Embryonic facial prominence (tissue), 1 donor: ENCODE data around the gene NPDC1.

Experiments used
- DNase-seq: peaks from one replicate; pipeline ENCODE4 v3.0.0-alpha.2; 2016; ENCODE audit errors: extremely low spot score

The NPDC1 gene, protein sequence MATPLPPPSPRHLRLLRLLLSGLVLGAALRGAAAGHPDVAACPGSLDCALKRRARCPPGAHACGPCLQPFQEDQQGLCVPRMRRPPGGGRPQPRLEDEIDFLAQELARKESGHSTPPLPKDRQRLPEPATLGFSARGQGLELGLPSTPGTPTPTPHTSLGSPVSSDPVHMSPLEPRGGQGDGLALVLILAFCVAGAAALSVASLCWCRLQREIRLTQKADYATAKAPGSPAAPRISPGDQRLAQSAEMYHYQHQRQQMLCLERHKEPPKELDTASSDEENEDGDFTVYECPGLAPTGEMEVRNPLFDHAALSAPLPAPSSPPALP

DNA sequence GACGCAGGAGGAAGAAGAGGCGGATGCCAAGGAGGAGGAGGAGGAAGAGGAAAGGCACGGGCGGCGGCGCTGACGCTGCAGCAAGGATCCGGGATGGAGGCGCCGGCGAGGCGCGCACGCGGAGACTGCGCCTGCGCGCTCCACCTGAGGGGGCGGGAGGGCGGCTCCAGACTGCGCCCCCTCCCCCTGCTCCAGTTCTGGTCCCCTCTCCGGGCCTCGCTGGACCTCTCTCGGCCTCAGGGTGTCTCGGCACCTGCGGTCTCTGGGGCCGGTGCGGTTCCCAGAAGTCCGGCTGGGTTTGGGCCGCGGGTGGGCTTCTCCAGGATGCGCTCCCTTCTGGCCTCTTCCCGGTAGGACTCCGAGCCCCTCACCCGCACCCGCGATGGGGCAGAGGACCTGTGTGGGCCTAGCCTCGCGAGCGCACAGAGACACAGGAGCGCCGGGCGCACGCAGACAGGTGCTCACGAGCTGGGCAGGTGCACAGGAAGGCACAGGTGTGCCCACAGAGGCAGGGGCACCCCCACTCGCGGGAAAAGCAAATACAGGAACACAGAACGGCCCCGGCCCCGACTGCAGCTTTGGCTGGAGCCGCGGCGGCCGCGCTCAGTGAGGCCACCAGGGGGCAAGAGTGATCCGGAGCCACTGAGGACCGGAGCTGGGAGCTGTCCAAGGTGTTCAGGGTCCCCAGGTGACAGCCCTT lies at the start of gene NPDC1:
TSS of gene NPDC1 (minus strand) at position 90 of the 700 bp plus-strand sequence. CDS start 188 bp downstream, outside the sequence.
- no peak for DNase-seq

DNA sequence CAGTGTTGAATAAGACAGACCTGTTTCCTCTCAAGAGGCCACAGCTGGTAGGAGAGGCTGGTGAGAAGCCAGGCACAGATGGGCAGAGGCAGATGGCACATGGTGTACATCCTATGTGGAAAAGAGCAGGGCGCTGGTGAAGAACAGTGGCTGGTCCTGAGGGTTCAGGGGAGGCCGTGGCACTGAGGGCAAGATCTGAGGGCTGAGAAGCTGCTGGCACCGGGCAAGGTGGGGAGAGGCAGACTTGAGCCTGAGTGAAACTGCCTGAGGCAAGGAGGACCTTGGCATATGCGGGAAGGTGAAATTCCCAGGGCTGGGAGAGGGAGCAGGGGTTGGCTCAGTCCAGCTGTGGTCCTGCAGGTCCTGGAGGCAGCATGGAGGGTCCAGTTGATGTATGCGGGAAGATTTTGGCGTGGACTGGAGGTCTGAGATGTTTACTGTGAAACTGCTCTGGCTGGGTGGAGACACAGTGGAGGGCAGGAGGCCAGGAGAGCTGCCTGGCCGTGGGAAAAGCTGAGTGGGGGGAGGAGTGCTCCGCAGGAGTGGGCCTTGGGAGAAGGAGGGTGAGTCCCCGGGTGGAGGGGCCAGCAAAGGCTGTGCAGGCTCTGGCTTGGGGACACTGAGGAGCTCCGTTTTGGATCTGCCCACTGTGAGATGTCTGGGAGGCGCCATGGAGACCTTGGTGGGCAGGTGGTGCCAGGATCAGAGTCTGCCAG lies 43.4 kb upstream of the NPDC1 start:
- no peak for DNase-seq

DNA sequence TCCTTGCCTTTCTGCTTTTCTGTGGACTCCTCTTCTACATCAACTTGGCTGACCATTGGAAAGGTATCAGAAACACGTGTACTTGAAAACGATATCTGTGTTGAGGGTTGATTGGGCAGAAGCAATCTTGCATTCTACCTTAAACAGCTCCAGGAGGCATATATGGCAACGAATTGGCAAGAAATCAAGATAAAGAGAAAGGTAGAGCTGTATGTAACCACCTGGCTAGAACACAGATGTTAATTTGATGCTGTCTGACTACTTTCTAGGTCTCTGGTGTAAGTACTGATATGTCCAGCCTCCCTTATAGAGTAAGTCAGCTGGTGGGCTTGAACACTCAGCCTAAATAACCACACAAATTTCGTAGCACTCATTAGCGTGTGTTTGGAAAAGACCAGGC lies 42.1 kb upstream of the NPDC1 start:
- no peak for DNase-seq

DNA sequence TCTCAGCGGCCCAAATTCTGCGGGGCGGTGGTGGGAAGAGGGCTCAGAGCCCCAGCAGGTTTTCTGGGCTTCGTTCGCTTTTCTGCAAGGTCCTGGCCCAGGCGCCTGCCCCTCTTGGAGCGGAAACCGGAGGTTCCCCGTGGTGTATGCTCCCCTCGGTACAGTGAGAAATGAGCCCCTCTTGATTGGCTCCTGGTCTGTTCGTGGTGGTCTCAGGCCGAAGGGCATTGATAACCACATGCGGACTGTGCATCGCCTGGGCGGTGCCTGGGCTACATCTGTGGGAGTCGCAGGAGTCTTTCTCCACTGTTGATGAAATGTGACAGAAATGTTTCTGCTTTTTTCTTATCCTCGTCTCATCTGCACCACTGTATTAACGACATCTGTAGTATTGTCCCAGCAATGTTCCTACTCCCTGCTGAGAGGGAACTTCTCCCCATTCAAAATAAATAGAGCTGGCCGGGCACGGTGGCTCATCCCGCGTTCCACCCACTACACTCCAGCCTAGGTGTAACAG lies 41.5 kb upstream of the NPDC1 start:
- no peak for DNase-seq

DNA sequence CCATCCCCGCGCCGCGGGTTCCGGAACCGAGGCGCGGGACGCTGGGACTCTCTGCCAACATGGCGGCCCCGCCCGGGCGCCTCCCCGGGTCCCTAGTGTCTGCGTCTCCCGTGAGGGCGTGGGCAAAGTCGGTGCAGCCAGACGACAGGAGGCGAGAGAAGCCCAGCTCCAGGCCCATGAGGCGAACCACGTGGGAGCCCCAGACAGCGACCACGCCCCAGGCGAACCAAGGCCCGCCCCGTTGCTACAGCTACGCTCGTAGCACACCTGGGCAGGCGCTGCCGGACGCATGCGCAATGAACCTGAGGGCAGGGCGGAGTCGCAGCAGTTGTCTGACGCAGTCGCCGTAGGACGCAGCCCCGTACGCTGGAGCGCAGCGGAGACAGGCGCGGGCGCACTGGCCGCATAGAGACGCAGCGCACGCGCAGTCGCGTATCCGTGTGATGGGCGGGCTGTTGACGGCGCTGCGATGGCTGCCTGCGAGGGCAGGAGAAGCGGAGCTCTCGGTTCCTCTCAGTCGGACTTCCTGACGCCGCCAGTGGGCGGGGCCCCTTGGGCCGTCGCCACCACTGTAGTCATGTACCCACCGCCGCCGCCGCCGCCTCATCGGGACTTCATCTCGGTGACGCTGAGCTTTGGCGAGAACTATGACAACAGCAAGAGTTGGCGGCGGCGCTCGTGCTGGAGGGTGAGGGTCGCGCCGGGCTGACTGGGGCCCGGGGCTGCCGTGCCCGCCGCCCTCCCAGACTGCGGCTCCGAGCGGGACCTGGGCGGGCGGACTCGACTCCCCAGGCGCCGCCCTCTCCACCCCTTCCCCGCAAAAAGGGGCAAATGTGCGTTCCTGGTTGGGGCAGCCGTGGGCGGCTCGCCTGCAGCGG lies 40.8 kb upstream of the NPDC1 start, which contains the start of gene MAN1B1:
TSS of gene MAN1B1 (plus strand) at position 455 of the 878 bp plus-strand sequence. CDS start at position 470, 15 bp downstream.
- DNase-seq = peak; percentile 91

DNA sequence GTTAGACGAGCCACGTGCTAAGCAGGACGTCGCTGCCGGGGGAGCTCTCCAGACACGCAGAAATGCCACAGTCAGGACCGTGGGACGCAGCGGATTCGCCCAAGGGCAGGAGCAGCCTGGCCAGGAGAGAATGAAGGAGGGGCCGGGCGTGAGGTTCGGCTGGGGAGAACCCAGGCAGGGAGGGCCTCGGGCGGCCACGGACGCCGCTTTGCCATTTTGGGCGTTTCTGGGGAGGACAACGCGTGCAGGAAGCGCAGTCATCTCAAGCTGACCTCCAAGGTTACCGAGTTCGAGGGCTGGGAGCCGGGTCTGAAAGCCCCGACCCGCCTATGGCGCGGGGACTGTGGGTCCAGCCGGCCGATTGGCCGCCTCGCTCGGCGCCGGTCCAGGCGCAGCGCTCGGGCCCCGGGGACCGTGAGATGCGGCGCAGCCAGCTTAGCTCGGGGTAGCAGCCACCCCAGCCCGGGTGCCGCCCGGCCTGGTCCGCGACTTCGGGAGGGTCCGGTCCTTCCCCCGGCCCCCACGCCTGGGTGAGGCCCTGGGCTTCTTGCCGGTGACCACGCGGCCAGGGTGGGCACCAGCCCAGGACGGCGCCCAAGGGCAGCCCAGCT lies 40.0 kb upstream of the NPDC1 start:
- no peak for DNase-seq

DNA sequence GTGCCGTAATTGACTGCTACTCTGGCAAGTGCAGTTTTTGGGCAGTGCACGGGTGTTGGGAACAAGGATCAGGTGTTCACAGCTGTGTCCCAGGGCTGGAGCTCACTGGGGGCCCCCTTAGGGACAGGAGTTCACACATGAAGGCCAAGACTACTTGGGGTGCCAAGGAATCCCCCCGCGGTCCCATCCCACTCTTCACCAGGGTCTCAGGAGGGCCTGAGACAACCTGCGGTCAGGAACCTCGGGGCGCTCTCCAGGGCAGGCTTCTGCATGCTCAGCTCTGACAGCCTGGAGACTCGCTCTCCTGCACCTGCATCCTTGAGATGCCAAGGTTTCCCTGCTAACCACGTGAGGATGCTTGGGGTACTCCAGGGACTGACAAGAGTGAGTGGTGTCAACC lies 38.5 kb upstream of the NPDC1 start:
- no peak for DNase-seq

DNA sequence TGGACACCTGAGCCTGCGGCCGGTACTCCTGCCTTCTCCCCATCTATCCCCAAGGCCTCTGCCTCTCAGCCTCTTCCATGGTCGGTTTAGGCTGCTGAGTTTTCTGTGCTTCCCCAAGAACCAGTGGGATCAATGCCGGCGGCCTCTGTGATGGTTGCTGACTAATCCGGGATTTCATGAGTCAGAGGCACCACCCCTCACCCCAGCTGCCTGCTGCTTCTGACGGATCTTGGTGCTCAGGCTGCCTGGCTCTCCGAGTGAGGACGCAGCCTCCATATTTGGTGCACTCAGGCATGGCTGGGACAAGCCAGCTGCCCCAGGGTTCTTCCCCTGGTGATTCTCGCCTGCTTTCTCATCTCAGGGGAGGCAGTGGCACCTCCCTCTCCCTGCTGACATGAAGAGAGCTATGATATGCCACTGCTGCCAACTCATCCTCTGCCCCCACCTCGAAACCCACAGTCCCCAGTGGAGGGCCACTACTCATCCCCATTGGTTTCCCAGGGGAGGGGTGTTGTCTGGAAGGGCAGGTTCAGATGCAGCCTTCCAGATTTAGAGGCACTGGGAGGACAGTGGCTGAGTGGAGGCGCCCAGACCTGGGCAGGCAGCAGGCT lies 37.5 kb upstream of the NPDC1 start:
- no peak for DNase-seq

DNA sequence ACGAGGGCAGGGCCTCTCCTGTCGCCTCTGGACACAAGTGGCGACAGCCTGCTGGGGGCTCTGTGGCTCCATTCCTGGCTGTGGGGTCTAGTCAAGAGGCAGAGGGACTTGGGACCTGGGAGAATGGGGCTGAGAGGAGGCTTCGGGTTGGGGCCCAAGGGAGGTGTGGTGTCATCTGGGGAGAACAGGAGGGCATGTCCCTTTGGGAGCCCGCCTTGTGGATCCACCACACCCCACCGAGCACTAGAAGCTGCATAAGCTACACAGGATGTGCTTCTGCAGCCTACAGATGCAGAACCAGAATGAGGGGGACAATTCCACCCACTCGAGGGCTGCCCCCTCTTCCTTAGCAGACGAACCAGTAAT lies 36.9 kb upstream of the NPDC1 start:
- no peak for DNase-seq

DNA sequence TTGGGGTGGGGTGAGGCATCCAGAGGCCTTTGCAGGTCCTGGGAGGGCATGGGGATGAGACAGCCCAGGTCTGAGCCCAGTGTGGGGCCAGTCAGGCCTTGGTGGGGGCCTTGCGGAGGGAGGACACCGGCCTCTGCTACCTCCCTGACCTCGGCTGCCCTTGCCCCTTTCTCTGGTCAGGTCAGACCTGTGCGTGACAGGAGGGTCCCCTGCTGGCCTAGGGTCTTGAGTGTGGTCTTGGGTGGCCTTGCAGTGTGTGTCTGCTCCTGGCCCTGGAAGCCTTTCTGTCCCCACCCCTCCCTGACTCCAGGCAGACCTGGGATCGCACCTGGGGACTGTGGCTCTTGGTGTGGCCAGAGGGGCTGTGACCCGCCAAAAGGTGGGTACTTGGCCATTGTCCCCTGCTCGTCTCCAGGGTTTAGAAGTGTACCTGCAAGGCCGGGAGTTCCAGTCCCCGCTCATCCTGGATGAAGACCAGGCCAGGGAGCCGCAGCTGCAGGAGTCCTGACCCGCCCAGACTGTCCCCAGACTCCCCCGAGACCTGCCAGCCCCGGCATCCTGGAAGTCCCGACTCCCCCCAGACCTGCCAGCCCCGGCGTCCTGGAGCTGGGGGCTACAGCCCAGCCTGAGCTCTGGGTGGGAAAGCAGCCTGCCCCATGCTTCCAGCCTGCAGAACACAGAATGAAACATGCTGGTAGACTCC lies 36.4 kb upstream of the NPDC1 start:
- no peak for DNase-seq

DNA sequence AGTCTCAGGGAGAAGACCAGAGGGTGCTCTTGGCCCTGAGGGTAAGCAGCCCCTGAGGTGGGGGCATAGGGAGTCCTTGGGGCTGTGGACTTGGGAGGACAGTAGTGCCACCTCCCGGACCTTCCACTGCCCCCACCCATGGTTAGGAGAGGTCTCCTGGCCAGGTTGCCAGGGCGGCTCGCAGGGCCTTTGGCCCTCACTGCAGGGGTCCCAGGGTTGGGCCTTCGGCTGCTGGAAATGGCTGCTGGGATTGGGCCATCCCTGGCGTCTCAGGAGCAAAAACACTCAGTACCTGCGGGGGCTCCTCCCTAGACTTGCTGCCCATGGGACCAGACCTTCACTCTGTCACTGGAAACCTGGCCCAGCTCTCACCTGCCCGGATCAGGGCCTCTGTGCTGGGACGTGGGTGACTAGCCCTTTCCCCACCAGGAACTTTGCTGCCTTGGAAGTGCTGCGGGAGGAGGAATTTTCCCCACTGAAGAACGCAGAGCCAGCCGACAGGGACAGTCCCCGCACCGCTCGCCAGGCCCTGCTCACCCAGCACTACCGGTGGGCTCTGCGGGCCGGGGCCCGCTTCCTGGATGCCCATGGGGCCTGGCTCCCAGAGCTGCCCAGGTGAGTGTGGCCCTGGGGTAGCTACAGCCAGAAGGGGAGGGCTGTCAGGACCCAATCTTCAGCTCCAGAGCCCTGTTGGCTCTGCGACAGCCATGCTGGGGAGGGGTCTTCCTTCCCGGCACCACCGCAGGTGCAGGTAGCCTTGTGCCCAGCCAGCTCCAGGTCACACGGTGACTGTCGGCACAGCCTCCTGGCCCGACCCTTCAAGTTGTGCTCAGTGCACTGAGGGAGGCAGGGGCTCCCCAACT lies 34.5 kb upstream of the NPDC1 start:
- DNase-seq = no peak

DNA sequence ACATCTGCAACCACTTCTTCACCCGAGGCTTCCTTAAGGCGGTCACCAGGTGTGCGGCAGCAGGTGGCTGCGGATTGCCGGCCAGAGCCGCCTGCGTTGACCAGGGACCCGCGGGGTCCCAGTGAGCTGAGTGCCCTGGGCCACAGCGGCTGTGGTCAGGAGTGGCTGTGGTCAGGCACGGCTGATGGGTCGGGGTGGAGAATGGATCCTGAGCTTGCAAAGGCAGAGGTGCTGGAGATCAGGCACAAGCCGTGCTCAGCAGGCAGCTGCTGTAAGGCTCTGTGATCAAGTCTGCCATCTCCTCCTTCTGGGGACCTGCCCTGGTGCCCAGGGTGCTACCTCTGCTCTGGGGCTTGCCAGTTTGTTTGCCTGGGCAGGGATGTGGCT lies 33.4 kb upstream of the NPDC1 start:
- no peak for DNase-seq

DNA sequence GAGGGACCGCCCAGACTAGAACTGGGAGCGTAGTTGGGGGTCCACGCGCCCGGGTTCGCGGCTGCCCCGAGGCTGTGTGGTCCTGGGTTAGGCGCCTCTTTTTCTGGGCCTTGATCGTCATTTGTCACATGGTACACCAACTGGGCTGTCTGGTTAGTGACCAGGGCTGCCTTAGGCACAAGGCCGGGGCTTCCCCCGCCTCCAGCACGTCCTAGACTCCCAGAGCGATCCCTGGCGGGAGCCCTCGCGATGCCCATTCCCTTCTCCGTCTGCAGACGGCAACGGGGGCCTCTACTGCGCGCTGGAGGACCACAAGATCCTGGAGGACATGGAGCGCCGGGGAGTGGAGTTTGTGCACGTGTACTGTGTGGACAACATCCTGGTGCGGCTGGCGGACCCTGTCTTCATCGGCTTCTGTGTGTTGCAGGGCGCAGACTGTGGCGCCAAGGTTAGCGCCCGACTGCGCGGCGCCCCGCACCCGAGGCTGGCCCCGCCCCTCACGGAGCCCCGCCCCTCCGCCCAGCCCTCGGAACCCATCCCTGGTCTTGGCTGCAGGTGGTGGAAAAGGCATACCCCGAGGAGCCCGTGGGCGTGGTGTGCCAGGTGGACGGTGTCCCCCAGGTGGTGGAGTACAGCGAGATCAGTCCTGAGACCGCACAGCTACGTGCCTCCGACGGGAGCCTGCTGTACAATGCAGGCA lies 32.9 kb upstream of the NPDC1 start:
- no peak for DNase-seq

DNA sequence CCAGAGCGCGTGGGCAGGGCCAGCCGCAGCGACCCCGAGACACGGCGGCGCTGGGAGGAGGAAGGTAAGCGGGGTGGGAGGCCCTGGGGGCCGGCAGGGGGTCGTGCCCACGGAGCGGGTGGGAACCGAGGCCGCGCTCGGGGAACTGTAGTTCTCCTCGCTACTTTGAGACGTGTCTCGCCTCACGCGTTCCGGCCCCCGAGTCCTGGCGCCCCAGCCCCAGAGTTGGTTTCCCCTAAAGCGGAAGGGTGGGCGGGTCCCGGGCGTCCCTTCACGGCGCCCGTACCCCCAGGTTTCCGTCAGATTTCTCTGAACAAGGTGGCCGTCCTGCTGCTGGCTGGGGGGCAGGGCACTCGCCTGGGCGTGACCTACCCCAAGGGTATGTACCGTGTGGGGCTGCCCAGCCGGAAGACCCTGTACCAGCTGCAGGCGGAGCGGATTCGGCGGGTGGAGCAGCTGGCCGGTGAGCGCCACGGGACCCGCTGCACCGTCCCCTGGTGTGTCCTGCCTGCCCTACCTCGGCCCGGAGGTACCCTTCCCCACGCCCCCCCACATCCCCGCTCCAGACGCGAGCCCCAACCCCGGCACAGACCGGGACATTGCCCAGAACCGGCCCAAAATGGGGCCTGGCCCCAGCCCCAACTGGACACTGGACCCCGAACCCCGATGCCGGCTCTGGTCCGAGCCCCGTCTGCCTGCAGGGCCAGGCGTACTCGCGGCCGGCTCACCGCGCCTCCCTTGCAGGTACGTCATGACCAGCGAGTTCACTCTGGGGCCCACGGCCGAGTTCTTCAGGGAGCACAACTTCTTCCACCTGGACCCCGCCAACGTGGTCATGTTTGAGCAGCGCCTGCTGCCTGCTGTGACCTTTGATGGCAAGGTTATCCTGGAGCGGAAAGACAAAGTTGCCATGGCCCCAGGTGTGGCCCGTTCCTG lies 32.0 kb upstream of the NPDC1 start:
- DNase-seq = no peak

DNA sequence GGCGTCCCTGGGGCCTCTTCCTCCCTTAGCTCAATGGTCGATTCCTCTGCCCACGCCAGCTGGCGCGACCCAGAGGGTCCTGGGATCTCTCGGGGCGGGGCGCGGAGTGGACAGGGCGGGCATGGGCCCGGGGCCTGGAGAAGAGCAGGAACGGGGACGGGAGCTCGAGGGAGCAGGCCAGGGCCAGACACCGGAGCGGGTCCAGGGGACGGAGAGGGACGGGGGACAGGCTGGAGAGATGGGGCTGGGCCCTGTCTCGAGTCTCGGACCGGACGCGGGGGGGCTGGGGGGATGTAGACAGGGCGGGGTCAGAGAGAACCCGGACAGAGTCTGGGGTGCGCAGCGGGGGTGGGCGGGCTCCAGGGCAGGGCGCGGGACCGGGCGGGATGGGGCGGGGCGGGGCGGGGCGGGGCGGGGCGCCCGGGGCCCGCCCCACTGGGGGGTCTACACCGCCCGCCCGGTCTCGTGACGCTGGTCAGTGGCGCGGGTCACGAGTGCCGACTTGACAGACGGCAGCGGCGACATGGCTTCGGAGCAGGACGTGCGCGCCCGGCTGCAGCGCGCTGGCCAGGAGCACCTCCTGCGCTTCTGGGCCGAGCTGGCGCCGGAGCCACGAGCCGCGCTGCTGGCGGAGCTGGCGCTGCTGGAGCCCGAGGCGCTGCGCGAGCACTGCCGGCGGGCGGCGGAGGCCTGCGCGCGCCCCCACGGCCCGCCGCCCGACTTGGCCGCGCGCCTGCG lies 31.2 kb upstream of the NPDC1 start, which contains the start of gene UAP1L1:
TSS of gene UAP1L1 (plus strand) at position 508 of the 738 bp plus-strand sequence. CDS start at position 524, 16 bp downstream.
- no peak for DNase-seq

DNA sequence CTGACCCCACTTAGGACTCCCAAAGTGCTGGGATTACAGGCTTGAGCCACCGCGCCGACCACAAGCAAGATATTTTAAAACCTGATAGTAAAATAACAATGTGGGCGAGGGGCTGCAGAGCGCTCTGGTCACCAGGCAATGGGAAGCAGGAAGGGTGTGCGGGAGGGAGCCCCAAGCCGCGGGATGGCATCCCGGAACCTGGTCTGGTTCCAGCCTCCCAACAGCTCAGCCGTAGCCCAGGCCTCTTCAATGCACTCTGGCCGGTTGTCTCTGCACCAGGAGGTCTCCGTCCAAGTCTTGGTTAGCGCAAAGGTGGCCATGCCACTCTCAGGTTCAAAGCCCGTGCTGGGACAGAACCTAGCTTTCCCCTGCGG lies 30.6 kb upstream of the NPDC1 start:
- DNase-seq = no peak
